GM21515 (cell line): ENCODE measurements around the gene CPN2.

Experiments used
- ATAC-seq: cut with Tn5 transposase; IDR thresholded peaks from one replicate; pipeline ENCODE4 v1.9.1; 2021; ENCODE audit not compliant: unreplicated experiment

The CPN2 gene

DNA sequence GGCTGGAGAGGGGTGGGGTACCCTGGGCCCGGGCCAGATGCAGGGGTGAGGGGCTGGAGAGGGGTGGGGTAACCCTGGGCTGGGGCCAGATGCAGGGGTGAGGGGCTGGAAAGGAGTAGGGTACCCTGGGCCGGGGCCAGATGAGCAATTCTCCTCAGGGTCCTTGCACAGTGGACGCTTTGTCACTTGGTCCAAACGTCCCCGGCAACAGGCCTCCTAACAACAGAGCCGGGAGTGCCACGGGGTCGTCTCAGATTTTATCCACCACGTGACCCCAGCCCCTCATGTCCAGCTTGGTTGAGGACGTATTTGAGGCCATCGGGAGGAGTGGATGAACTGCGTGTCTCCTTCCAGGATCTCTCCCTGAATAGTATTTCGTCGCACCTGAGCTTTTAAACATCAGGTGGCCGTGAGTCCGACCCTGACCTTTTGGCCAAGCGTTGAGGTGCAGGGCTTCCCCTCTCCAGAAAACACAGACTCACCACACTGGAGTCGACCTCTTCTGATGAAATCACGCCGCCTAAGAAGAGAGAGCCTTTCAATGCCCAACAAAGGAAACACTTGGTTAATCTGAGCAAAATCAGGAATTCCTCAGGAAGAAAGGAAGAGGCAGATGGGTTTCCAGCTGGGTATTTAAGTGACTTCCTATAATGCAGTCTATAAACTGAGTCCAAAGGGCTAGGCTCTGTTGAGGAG, 31.2 kb upstream of the CPN2 start:
- no peak for ATAC-seq

- no peak for ATAC-seq
Observed at GRCh38 chr3:194381460-194381875, 30.3 kb upstream of the CPN2 start.

GRCh38 chr3:194380326-194380725, 29.2 kb upstream of the CPN2 start:
- no peak for ATAC-seq

- no peak for ATAC-seq
Observed at GRCh38 chr3:194379651-194380050, 28.5 kb upstream of the CPN2 start.

GRCh38 chr3:194379231-194379630, 28.1 kb upstream of the CPN2 start:
- no peak for ATAC-seq

GRCh38 chr3:194377708-194378107, 26.6 kb upstream of the CPN2 start:
- no peak for ATAC-seq

- no peak for ATAC-seq
Observed at GRCh38 chr3:194376241-194376560, 25.1 kb upstream of the CPN2 start.

GRCh38 chr3:194375473-194376240, 24.5 kb upstream of the CPN2 start:
- ATAC-seq: no peak

DNA sequence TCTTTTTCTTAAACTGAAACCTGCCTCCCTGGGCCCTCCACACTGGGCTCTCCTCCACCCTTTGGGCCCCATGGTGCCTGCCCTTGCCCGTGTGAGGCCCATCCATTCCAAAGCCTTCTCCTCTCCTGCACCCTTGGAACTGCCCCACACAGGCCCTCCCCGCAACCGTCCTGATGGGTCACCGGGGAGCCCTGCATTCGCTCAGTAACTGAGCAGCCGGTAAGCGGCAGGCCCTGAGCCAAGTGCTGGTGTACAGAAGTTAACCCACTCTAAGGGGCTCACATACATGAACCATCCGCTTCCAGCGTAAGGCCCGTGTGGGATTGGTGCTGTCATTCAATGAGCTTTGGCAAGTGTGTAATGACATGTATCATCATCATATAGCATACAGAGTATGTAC, 23.8 kb upstream of the CPN2 start:
- no peak for ATAC-seq

GRCh38 chr3:194373899-194374298, 22.8 kb upstream of the CPN2 start:
- ATAC-seq: no peak

GRCh38 chr3:194373028-194373427, 21.9 kb upstream of the CPN2 start:
- no peak for ATAC-seq

- no peak for ATAC-seq
Observed at GRCh38 chr3:194370753-194371152, 19.6 kb upstream of the CPN2 start.

DNA sequence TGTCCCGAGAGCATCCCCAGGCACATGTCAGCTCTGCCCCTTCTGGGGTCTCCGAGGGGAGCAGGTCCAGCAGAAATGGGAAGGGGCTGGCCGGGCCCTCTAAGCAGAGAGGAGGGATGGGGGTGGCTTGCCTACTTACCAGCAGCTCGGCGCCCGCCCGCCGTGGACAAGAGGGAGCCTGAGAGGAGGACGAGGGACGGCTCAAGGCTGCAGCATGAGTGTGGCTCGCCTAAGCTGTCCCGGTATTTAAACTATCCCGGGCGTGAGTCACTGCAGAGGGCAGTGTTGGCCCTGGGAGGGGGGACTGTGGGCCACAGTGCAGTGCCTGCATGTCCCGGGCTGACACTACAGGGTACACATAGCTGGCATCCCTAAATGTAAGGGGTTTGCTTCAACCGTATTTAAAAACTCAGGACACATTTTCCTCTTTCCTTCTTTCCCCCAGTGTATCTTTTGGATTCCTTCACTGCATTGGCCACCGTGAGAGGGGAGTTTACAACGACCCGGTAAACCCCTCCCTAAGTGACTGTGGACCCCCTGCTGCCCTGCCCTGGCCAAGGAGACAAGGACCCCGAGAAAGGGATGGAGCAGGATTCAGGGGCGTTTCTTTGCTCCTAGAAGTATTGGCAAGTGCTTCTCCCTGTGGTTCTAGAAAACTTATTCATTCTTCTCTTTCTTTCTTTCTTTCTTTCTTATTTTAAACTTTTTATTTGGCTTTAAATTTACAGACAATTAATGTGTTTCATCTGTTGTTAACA, 18.6 kb upstream of the CPN2 start, which contains the start of gene LRRC15:
Gene LRRC15, minus strand, starts transcription at position 222 of the 758 bp plus-strand sequence. CDS start 8,700 bp downstream, outside the sequence.
- ATAC-seq: no peak

DNA sequence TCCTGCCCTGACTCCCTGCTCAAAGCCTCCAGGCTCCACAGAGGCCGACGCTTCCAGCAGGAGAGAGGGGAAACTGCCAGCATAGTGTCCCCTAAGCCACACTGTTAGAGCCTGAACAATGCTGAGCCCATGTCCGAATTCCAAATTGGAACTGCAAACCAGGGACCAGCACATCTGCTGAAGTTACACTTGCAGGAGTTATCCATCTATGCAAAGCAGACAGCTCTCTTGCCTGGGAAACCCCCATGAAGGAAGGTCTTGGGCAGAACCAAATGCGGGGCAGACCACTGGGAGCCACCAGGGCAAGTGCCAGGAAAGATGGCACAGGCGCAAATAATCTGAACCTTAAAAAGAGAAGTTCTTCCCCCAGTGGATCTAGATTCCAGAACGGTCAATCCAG, 17.8 kb upstream of the CPN2 start:
- no peak for ATAC-seq

DNA sequence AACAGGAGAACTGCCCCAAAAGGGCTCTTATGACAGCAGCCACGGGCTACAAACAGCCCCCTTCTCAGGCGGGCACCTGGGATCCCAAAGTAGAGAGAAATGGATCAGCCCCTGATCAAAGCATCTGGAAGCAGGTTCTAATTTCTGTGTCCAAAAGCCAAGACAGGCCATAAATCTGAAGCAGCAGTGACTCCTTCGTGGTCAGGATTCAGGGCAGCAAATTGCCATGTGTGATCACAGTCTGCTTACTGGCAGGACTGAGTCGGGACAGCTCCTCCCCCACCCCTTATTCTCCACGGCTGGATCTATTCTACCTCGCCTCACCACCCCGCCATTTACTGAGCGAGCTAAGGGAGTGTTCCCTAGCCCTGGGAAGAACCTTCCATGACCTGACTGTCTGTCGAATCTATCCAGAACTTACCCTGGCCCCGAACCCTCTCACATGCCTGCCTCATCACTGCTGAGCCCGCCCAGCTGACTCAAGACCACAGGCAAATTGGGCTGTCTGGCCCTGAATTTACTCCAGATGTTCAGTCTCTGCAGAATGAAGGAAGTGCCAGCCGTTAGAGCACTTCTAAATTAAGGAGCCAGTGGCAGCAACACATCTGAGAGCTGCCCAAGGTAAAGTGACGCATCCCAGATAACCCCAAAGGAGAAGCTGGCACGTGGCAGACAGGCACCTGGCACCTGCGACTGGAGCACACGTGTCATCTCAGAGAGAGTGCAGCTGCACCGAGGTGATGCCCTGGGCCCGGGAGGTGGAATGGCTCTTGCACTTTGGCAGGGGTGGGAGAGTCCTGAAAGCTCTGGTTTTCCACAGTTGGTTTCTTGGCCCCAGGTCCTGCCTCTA, 17.1 kb upstream of the CPN2 start:
- ATAC-seq: no peak

DNA sequence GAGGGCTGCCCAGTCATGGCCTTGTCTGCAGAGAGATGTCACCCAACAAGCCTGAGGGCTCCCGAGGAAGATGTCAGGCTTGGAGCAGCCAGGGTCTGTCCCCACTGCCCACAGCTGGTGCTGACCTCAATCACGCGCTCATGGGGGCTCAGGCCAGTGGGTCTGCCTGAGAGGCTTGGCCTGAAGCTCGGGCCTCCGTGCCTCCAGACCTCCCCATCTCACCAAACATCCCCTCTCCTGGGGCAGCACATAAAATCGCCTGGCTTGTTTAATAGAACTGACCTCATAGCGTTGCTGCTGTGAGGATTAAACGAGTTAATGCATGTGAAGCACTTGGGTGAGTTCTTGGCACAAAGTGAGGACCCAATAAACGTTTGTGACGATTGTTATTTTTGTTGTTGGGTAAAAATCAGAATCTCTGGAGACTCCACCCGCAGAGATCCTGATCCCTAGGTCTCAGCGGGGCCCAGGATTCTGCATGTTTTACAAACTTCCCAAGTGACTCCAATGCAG, 14.9 kb upstream of the CPN2 start:
- no peak for ATAC-seq

GRCh38 chr3:194365526-194365925, 14.4 kb upstream of the CPN2 start:
- no peak for ATAC-seq

- ATAC-seq: no peak
Observed at GRCh38 chr3:194364652-194365434, 13.7 kb upstream of the CPN2 start.

DNA sequence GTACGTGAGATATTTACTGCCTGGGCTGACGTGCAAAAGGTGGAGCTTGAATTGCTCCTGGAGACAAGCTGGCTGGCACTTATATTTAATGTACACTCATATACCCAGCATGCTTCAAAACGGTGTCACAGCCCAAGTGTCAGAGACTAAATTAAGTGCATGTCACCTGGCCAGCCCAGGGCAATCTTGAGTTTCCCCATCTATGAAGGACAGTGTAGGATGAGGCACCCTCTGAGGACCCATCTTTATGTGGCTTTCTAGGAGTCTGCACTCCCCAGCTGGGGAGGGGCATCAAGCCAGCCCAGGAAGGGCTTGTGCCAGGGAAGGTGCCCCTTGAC, 13.2 kb upstream of the CPN2 start:
- ATAC-seq: no peak

GRCh38 chr3:194360568-194360967, 9.4 kb upstream of the CPN2 start:
- no peak for ATAC-seq
